ENCODE results near the gene MAP3K5.

DNA sequence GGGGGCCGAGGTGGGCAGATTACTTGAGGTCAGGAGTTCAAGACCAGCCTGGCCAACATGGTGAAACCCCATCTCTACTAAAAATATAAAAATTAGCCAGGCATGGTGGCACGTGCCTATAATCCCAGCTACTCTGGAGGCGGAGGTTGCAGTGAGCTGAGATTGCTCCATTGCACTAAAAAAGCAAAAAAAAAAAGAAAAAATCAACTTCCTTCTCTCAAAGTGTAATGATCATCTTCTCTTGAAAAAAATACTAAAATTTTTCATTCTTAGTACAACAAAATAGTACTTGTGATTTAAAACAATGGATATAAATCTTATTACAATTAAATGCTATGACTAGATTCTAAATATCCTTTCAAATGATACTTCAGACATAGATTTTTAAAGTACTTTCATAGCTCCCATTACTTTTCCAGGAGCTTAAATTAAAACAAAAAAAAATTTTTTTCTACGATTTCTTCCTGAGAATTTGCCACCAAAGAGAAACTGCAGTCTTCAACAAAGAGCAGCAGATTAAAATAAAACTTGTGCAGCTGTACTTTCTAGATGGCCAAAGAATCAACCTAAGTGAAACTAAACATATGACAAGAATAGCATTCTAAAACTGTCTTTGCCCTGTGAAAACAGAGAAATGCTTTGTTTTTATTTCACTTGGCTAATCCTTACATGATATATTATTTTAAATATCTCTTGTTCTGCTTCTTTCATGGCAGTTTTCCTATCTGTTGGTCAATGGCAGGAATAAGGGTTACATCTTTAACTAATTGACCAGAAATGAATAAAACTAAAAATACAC lies 75.2 kb downstream of the MAP3K5 start:
- TF ChIP-seq, protein P1, sequence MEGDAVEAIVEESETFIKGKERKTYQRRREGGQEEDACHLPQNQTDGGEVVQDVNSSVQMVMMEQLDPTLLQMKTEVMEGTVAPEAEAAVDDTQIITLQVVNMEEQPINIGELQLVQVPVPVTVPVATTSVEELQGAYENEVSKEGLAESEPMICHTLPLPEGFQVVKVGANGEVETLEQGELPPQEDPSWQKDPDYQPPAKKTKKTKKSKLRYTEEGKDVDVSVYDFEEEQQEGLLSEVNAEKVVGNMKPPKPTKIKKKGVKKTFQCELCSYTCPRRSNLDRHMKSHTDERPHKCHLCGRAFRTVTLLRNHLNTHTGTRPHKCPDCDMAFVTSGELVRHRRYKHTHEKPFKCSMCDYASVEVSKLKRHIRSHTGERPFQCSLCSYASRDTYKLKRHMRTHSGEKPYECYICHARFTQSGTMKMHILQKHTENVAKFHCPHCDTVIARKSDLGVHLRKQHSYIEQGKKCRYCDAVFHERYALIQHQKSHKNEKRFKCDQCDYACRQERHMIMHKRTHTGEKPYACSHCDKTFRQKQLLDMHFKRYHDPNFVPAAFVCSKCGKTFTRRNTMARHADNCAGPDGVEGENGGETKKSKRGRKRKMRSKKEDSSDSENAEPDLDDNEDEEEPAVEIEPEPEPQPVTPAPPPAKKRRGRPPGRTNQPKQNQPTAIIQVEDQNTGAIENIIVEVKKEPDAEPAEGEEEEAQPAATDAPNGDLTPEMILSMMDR (IDR thresholded peaks at IDR 0.05) = no peak
- TF ChIP-seq POLR2A (IDR thresholded peaks at IDR 0.05) = no peak
- TF ChIP-seq EP300 (IDR thresholded peaks at IDR 0.05) = no peak

Data from sigmoid colon (tissue), 4 donors.